ENCODE measurements around the gene CCDC102A. TPM values are rescaled to one million over a fixed set of nuclear protein-coding genes. Genes with fewer than 3 reads are reported as not detected.
A peak's percentile ranks its signal among the peaks of the same experiment; 100 is the strongest.

Gene CCDC102A
- total and polyA plus RNA-seq, 9 of the 15 experiments (the other 6 are each of a cell fraction or from before 2014, with no cell fraction given): 0.03 to 4.9 (median 1.4) TPM

DNA sequence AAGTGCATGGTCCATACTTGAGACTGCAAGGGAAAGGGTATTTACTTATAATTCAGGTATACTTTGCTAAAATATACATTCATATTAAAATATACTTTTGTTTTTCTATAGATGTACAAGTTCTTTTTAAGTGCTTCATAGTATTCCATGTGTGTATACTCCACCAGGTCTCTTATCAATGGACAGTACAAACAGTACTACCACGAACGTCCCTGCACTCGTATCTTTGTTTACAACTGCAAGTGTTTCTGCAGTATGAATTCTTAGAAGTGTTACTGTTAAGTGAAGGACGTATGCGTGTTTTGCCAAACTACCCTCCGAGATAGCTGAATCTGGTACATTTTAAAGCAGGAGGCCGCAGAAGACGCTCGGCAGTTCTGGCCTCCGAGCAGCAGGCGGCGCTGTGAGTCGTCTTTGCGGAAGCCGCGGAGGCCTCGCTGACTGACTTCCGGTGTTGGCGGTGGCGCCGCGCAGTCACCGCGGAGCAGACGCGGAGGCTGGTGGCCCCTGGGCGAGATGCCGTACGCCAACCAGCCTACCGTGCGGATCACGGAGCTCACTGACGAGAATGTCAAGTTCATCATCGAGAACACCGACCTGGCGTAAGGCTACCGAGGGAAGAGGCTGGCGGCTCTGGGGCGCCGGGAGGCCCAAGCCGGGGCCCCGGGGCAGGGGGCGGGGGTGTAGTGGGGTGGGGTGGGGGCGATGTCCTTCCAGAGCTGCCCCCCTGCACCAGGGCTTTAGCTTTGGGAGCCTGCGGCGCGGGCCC is 74.0 kb downstream of the CCDC102A start, which contains the start of gene POLR2C (continued):
- TF ChIP-seq KDM1A (IDR thresholded peaks at IDR 0.05) (peak in 1 of 2 experiments; percentile 65; a peak in 3 of 4 replicates), ZNF3 (CRISPR knock-in tag; IDR thresholded peaks at IDR 0.05) (no peak), CBFA2T2 (conservative IDR thresholded peaks at IDR 0.05) (no peak), ZNF12 (CRISPR knock-in tag; IDR thresholded peaks at IDR 0.05) (no peak), JUND (IDR thresholded peaks at IDR 0.05; ENCODE audit: borderline replicate concordance, low read depth, low read length) (peak; percentile 71), JUND (tag; IDR thresholded peaks at IDR 0.05; ENCODE audit: borderline replicate concordance, low read depth, low read length) (no peak; the same call in 2 of the 3 replicates), NONO (IDR thresholded peaks at IDR 0.05; ENCODE audit: low read depth in 2 of 2, low read length in 1 of 2) (peak; percentile 40 to 69; a peak in 2 of 4 replicates), BRF2 (IDR thresholded peaks at IDR 0.05; ENCODE audit: borderline replicate concordance, insufficient read depth, insufficient read length) (no peak), SOX6 (IDR thresholded peaks at IDR 0.05) (peak; percentile 54; the same call in 1 of the 2 replicates), NFXL1 (CRISPR knock-in tag; IDR thresholded peaks at IDR 0.05) (no peak), ZNF143 (CRISPR knock-in tag; IDR thresholded peaks at IDR 0.05) (no peak), CREBBP (IDR thresholded peaks at IDR 0.05; ENCODE audit: low read depth, low read length) (no peak), ETS1 (conservative IDR thresholded peaks at IDR 0.05; ENCODE audit: control insufficient read depth, low read depth, low read length) (peak; percentile 96), ILK (tag; IDR thresholded peaks at IDR 0.05; ENCODE audit: borderline replicate concordance, low read depth) (no peak), HNRNPL (IDR thresholded peaks at IDR 0.05; ENCODE audit: low read depth, low read length) (0 out of 2 replicates have a peak, but pooled peaks have one; percentile 14), NELFE (IDR thresholded peaks at IDR 0.05; ENCODE audit: insufficient read depth, insufficient read length) (no peak)
- TF ChIP-seq, protein P1, sequence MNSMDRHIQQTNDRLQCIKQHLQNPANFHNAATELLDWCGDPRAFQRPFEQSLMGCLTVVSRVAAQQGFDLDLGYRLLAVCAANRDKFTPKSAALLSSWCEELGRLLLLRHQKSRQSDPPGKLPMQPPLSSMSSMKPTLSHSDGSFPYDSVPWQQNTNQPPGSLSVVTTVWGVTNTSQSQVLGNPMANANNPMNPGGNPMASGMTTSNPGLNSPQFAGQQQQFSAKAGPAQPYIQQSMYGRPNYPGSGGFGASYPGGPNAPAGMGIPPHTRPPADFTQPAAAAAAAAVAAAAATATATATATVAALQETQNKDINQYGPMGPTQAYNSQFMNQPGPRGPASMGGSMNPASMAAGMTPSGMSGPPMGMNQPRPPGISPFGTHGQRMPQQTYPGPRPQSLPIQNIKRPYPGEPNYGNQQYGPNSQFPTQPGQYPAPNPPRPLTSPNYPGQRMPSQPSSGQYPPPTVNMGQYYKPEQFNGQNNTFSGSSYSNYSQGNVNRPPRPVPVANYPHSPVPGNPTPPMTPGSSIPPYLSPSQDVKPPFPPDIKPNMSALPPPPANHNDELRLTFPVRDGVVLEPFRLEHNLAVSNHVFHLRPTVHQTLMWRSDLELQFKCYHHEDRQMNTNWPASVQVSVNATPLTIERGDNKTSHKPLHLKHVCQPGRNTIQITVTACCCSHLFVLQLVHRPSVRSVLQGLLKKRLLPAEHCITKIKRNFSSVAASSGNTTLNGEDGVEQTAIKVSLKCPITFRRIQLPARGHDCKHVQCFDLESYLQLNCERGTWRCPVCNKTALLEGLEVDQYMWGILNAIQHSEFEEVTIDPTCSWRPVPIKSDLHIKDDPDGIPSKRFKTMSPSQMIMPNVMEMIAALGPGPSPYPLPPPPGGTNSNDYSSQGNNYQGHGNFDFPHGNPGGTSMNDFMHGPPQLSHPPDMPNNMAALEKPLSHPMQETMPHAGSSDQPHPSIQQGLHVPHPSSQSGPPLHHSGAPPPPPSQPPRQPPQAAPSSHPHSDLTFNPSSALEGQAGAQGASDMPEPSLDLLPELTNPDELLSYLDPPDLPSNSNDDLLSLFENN (IDR thresholded peaks at IDR 0.05; ENCODE audit: low read depth in 2 of 2, low read length in 2 of 2): peak in 1 of 2 experiments; percentile 82; a peak in 2 of 4 replicates
- TF ChIP-seq, protein P2, sequence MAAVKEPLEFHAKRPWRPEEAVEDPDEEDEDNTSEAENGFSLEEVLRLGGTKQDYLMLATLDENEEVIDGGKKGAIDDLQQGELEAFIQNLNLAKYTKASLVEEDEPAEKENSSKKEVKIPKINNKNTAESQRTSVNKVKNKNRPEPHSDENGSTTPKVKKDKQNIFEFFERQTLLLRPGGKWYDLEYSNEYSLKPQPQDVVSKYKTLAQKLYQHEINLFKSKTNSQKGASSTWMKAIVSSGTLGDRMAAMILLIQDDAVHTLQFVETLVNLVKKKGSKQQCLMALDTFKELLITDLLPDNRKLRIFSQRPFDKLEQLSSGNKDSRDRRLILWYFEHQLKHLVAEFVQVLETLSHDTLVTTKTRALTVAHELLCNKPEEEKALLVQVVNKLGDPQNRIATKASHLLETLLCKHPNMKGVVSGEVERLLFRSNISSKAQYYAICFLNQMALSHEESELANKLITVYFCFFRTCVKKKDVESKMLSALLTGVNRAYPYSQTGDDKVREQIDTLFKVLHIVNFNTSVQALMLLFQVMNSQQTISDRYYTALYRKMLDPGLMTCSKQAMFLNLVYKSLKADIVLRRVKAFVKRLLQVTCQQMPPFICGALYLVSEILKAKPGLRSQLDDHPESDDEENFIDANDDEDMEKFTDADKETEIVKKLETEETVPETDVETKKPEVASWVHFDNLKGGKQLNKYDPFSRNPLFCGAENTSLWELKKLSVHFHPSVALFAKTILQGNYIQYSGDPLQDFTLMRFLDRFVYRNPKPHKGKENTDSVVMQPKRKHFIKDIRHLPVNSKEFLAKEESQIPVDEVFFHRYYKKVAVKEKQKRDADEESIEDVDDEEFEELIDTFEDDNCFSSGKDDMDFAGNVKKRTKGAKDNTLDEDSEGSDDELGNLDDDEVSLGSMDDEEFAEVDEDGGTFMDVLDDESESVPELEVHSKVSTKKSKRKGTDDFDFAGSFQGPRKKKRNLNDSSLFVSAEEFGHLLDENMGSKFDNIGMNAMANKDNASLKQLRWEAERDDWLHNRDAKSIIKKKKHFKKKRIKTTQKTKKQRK (IDR thresholded peaks at IDR 0.05; ENCODE audit: borderline replicate concordance, low read depth, low read length): no peak

All from K562 (cell line).